GM19025 (cell line): ENCODE data around the gene FYN.

Experiments used
- ATAC-seq: cut with Tn5 transposase; IDR thresholded peaks from one replicate; pipeline ENCODE4 v1.9.1; 2021; ENCODE audit warnings: mild to moderate bottlenecking, low read depth, moderate library complexity; ENCODE audit not compliant: unreplicated experiment

Gene FYN

DNA sequence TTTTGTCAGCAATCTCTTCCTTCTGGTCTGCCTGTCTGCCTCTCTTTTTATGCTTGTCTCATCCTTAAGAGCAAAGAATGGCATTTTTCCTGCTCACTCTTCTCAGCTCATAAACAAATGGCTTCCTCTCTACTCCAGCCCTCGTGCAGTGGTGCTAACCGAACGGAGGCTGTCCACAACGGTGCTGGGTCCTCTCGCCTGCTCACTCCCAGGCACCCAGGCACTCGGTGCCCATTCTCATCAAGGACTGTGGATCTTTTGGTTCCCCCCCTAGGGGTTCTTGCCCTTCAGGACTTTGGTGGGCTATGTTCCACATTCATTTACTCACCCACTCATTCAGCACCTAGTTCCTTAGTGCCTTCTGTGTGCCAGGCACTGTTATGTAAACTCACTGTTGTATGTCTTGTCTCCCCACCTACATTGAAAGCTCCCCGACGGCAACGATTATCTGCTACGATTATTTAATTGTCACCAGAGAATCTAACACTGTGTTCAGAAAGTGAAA lies 113.9 kb downstream of the FYN start:
- no peak for ATAC-seq

DNA sequence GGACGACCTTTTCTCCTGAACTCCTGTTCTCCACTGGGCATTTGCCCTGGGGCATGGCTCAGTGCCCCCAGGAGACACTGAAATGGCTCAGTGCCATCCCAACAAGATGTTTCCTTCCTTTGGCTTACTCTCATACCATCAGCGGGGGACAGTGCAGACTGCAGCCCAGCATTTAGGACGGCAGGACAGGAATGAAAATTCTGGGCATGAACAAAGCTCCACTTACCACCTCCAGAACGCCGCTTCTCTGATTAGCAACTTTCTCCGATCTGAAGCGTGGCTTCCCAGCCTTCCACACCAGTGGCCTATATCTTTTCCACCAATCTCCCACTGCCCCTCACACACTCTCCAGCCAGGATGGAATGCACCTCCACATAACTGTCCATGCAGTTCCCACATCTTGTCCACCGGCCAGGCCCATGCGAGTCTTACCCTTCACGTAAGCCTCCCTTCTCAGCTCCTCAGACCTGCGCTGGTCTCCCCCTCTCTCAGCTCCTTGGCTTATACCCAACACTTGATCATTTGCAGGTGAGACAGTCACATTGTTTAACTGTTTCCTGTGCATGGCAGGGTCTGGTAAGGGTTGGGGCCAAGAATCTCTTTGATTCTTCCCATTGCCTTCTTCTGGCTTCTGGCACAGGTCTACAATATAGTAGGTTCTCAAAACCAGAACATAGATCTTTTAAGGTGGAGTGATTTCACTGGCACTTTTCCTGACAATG lies 114.5 kb downstream of the FYN start:
- ATAC-seq, result no peak

DNA sequence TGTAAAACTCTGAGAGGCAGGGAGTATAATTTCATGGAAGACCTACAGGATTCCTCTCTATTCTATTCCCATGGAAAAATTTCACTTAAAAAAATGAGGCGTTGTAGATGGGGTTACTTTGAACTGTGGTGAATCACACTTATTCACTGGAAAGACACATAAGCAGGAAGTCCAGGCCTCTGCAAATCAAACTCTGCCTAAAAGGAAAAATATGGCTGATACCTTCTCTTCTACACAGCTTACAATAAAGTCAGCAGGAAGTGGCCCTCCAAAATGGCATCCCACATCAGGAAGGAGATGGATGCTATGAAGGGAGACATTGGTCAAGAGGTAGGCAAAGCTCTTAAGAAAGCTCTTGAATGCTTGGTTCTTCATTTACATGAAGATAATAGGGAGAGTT lies 115.9 kb downstream of the FYN start:
- ATAC-seq, result no peak

DNA sequence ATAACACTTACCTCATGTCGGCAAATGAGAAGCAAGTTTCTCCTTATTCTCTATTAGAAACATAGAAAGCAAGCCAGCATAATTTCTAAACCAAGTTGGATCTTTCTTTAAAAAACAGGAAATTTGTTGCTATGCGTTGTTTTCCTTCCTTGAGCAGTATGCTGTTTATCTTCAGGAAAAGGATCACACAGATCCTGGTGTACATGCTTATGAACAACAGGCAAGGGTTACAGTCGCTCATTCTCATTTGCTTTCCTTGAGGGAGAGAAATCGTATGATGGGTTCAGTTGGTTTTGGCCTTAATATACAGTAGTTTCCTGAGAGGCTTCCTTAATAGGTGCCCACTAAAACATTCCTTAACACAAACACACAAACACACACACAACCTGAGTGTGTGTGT lies 118.8 kb downstream of the FYN start:
- ATAC-seq, result no peak

DNA sequence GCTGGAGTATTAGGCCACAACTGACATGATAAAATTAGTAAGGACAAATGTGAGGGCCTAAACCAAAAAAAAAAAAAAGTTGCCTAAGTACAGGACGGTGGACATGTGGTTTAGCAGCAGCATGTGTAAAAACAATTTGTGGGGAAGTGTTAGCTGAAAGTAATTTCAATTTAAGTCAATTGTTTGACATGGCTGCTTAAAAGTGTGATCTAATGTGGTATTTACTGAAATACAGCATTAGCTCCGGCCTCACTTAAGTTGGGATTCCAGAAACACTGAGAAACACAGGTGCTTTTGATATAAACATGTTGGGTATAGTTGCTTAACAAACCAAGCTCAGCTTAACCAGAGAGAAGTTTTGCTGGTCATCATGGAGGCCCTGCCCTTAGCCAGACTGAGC lies 119.7 kb downstream of the FYN start:
- no peak for ATAC-seq

DNA sequence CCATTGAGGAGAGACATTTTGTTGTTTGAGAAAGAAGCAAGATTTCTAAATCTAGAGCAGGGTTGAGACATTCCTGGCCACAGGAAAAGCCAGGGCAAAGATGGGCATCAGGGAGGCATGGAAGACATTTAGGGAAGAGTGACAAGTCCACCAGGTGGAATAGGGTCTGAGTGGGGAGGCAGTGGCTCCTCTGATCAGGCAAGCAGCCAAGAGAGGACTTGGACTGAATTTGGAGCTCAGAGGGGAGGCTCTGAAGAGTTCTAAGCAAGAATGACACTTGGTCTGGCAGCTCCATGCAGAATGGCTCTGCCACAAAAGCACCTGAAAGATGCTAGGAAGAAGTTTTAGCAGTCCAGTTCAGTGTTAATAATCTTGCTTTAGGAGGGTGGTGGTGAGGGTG lies 120.8 kb downstream of the FYN start:
- ATAC-seq, result no peak

DNA sequence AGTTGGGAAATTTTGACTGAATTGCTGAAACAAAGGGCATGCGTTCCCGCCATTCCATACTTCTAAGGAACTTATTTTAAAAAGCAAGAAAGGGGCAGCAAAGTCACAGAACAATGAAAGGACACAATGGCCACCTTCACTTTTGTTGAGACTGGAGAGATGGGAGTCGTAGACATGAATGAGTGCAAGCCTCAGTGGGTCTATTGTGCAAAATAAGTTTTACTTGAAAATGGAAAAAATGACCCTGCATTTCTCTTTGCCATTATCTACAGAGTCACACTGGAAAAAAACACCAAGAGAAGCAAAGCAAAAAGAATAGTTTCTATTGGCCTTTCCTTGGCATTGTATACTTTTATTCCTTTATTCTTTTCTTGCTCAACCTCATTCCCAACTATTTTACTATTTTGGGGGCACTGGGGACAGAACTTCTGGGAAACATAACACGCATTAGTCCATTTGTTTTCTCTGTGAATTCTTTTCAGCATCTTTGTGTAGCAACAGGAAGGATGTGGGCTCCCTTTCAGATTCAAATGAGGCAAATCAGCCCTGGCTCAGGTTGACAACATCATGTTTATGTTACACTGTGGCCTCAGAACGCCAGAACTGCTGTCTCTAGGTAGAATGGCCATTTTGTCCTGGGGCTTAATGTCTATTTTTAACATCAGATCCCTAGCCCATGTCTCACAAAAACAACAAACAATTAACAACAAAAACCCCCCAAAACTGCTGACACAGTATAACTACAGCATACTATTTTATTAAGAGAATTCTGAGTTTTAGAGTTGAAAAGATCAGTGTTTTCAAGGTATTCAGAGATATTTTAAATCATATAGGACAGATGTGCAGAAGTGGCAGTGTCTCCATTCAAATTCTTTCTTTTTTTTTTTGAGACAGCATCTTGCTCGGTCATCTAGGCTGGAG lies 122.2 kb downstream of the FYN start:
- ATAC-seq, result peak; percentile 91

DNA sequence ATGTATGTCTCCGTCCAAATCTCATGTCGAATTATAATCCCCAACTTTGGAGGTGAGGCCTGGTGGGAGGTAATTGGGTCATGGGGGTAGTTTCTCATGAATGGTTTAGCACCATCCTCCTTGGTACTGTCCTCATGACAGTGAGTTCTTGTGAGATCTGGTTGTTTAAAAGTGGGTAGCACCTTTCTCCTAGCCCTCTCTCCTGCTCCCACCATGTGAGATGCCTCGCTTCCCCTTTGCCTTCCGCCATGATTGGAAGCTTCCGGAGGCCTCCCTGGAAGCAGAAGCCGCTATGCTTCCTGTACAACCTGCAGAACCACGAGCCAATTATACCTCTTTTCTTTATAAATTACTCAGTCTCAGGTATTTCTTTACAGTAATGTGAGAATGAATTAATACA lies 123.1 kb downstream of the FYN start:
- no peak for ATAC-seq

DNA sequence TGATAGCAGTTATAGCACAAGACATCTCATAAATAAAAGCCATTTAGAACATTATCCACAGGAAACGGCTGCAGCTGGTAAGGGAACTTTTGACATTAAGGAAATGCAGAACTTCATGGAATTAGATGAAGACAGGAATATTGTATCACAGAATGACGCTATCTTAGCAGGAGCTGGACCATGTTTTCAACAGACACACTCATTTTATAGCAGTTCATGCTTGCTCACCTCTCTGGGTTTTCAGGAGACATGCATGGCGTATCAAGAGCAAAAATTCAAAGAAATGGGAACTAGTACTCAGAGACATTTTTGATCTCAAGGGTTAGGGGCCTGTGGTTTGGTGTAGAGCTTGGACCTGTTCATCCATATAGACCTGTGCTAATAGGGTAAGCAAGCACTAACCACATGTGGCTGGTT lies 125.0 kb downstream of the FYN start:
- ATAC-seq, result no peak

DNA sequence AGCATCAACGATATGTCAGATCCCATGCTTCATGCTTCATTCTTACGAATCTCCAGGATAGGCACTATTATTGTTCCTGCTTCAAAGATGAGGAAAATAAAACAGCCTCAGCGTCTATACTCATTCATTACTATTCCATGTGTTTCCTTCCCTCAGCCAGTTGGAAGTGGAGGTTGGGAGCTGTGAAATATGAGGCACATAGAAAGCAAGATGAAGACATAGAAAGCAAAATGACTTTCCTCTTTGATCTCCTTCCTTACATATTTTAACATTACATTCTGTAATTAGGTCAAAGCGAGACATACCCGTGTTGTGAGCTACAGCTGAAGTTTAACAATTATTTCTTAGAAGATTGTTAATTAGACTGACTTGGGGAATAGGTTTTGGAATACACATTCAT lies 125.4 kb downstream of the FYN start:
- no peak for ATAC-seq

DNA sequence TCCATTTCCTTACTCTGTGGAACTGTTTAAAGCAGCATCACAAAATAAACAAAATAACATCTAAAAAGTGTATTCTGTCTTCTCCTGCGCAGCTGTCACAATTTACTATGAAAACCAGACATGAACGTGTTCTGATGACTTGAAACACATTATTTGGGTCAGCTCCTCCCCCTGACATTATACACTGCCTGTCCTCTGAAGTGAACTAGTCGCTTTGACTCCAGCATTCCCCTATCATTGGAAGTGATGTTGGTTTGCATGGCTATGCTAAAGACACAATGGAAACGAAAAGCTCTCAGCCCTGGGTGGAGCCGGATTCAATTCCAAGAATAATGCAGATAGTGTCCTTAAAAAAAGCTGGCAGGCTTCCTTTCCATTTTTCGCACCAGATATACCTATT lies 125.9 kb downstream of the FYN start:
- ATAC-seq, result no peak

DNA sequence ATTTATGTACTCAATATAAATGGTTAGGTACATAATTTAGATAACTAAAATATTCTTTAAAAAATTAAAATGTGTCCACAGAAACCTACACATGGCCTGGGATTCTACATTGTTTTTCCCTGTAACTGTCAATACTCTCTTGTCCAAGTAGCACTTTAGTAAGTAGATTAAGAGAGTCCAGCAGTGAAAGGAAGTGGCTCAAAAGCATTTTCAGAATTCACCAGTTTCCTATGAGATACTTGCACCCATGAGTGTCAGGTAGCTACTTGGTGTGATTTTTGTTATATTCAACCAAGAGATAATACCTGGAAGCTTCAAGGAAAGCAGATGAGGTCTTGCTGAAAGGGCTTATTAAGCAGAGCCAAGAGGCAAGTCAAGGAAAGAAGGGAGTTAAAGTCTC lies 126.3 kb downstream of the FYN start:
- ATAC-seq, result no peak

DNA sequence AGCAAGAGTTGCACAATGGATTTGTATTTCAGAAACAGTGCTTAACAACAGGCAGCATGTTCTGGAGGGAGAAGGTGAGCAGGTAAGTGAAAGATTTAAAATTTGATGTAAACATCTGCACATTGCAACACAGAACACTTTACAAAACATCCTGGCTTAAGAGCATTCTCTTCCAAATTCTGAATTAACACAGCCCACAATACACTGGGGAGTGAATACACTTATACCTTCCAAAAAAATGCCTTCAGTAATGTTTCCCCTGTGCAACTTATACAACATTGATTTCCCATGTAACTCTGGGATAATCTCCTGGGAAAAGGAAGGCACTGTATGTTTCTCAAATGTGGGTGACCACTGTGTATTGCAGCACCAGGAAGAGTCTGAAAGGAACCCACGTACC lies 127.6 kb downstream of the FYN start:
- no peak for ATAC-seq

DNA sequence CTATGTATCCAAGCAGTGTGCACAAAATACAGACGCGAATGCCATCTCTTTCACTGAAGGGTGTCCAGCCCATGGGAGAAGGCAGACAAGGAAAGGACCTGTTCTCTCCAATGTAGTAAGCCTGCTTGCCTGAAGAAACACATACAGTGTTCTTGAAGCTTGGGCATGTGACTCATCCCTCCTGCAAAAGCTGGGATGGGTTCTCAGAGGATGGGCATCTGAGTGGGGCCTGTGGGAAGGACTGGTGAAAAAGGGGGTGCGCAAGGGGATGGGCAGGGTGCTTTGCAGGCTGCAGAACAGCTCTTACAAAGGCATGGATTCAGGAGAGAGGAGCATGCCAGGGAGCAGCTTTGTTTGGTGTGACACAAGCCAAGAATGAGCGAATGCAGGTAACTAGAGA lies 128.1 kb downstream of the FYN start:
- ATAC-seq, result no peak

DNA sequence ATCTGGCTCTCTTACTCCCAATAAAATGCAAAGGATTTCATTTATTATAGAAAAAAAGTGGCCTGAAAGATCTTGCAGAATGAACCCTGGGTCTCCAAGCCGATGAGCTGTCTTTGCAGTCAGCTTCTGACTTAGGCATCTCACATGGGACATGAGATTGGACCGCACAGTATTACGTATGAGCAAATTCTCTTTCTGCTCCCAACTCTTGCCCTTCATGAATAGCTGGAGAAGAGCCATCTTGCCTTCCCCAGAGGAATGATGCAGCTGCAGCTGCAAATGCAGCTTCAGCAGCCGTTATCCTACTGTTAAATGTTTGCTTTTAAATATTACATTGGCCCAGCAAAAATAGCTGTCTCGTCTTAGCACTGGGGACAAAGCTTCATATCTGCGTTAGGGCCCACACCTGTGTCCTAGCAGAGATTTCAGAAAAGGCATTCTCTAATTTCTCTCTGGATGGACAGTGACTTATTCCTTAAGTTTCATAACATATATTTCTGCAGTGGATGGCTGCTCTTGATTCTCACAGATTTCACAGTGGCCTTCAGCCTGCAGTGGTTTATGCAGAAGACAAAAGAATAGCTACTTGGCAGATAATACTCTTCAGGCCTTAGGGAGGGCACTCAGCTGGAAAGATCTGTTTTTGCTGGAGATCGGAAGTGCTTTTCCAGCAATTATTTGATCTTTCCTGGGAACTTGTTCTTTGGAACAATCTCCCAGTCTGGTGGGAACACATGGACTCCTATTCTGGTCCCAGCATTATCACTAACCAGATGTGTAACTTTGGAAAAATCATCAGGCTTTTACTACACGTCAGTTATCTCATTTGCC lies 129.2 kb downstream of the FYN start:
- ATAC-seq, result no peak

DNA sequence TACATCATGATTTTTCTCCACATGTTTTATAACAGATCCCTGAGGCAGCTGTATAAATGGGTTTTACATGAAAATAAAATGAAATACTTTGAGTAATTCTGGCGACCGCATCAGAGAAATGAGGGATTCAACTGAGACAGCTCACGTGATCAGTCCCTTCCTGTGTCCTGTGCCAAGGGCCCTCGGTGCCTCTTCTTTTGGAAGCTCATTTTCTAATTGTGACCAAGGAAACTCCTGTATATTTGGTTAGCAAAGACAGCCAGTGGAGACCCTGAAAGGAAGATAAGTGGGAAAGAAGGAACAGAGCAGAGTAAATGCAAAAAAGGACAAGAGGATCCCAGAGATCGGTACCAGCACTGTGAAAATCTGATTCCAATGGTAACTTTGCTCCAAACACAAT lies 129.9 kb downstream of the FYN start:
- ATAC-seq, result no peak

DNA sequence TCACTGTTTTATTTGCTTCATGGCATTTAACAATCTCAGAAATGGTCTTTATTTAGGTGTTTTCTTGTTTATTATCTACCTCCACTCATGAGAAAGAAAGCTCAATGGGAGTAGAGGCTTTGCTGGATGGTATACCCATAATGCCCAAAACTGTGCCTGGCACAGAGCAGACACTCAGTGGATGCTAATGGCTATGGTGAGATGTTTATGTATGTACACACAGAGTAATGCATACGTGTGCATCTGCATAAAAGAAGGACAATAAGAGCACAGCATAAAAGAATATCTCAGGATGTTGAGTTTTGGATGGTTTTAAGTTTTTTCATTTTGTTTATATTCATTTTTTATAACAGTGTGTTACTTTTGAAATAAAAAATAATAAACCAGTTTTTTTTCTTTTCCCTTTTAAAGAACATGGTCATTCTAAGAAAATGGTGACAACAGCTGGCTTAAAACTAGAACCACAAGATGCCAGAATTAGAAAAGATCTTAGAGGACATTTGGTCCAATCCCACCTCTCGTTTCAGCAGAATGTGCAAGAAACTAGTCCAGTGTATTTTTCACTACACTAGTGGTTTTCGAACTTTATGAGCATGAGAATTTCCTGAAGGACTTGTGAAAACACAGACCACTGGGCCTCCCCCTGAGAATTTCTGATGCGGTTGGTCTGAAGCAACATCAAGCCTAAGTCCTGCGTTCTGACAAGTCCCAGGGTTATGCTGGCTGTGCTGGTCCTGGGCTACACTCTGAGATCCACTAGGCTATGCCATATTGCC lies 131.9 kb downstream of the FYN start:
- no peak for ATAC-seq

DNA sequence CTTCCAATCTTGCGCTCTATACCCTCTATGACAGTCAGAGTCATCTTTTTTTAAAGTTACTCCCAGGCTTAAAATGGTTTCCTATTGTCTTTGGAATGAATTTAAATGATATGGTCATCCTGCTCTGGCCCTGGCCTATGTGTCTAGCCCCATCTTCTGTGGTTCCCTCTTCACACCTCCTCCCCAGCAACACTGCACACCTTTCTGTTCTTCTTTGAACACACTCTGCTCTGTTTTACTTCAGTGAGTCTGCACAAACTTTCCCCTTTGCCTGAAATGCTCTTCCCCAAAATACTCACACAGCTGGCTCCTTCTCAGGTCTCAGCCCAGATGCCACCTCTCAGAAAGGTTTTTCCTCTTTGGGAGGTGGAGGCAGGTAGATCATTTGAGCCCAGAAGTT lies 132.7 kb downstream of the FYN start:
- no peak for ATAC-seq

DNA sequence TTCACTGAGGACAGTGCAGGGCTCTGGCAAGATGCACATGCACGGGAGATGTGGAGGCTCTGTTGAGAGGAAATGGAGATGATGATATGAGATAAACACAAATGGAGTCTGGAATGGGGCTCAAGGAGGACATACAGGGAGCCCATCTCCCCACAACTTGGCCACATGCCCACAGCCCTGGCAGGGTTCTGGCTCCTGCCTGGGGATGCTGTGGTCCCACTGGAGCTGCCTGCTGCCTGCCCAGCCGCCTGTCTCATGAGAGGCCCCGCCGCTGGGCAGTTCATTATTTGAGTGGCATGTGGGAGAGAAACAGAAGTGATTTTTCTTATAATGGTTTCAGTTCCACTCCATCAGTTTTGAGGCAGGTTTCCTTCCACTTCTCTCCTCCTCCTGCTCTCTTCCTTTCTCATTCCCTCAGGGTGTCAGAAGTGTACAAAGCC lies 134.0 kb downstream of the FYN start:
- no peak for ATAC-seq

DNA sequence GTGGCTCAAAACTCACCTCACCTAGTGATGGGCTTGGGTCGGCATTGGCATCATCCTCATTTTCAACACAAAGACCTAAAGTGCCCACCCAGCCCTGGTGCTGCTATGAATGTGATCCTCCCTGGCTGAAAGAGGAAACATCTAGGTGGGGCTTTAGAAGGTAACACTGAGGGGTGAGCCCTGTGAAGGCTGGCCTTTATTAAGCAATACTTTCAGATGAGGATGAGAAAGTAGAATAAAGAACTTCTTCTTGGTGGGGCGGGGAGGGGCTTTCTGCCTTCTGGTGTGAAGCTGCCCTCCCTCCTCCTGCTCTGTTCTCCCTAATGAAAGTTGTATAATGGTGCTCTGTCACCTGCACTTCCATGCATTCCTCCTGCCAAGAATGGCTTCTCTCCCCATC lies 134.6 kb downstream of the FYN start:
- ATAC-seq, result no peak
